HEK293T (cell line): ENCODE results near the gene SLC25A26.

Source experiments
- CTCF ChIA-PET: fragments of 350-600 bp; formaldehyde crosslinking; extraction: SDS; loops from one replicate; lab custom pipeline; 2021; ENCODE audit warnings: antibody characterized with exemption, inconsistent platforms; lab: Yijun Ruan, JAX
- POLR2A ChIA-PET: fragments of 350-600 bp; formaldehyde crosslinking; extraction: SDS; loops from one replicate; lab custom pipeline; 2020; ENCODE audit warnings: antibody characterized with exemption, inconsistent platforms; lab: Yijun Ruan, JAX
- DNase-seq: peaks from one replicate; pipeline ENCODE4 v3.0.0; 2012; ENCODE audit warnings: mixed read lengths; ENCODE audit errors: extremely low spot score
- ARNT ChIP-seq: fragments of 450-650 bp; IDR thresholded peaks from 2 replicates; pipeline ENCODE4 v1.6.1; 2017; ENCODE audit warnings: mild to moderate bottlenecking
- BHLHE40 ChIP-seq: fragments of 450-650 bp; IDR thresholded peaks from 2 replicates; pipeline ENCODE4 v1.6.1; 2016; ENCODE audit warnings: mild to moderate bottlenecking, moderate library complexity, borderline replicate concordance
- CTBP1 ChIP-seq: fragments of 450-650 bp; IDR thresholded peaks from 2 replicates; pipeline ENCODE4 v1.6.1; 2016; ENCODE audit warnings: borderline replicate concordance
- ELF4 ChIP-seq: fragments of 450-650 bp; IDR thresholded peaks from 2 replicates; pipeline ENCODE4 v1.6.1; 2017; ENCODE audit warnings: antibody characterized with exemption
- FOXA1 ChIP-seq: fragments of 450-650 bp; IDR thresholded peaks from 2 replicates; pipeline ENCODE4 v1.6.1; 2016; ENCODE audit warnings: mild to moderate bottlenecking
- FOXK2 ChIP-seq: fragments of 450-650 bp; IDR thresholded peaks from 2 replicates; pipeline ENCODE4 v1.6.1; 2016; ENCODE audit warnings: mild to moderate bottlenecking
- FOXM1 ChIP-seq: fragments of 450-650 bp; IDR thresholded peaks from 2 replicates; pipeline ENCODE4 v1.6.1; 2017; ENCODE audit warnings: mild to moderate bottlenecking, borderline replicate concordance
- HDGF ChIP-seq: fragments of 450-650 bp; IDR thresholded peaks from 2 replicates; pipeline ENCODE4 v1.6.1; 2017; ENCODE audit warnings: antibody characterized with exemption, borderline replicate concordance
- L3MBTL2 ChIP-seq: fragments of 450-650 bp; conservative IDR thresholded peaks from 2 replicates; pipeline ENCODE4 v1.6.1; 2016; ENCODE audit warnings: mild to moderate bottlenecking
- LEF1 ChIP-seq: fragments of 450-650 bp; IDR thresholded peaks from 2 replicates; pipeline ENCODE4 v1.6.1; 2017; ENCODE audit warnings: mild to moderate bottlenecking, borderline replicate concordance
- NFRKB ChIP-seq: fragments of 450-650 bp; IDR thresholded peaks from 2 replicates; pipeline ENCODE4 v1.6.1; 2016; ENCODE audit warnings: mild to moderate bottlenecking, moderate library complexity
- SP1 ChIP-seq: fragments of 450-650 bp; IDR thresholded peaks from 2 replicates; pipeline ENCODE4 v1.6.1; 2017
- SUZ12 ChIP-seq: fragments of 450-650 bp; IDR thresholded peaks from 2 replicates; pipeline ENCODE4 v1.6.1; 2016; ENCODE audit warnings: mild to moderate bottlenecking
- TARDBP ChIP-seq: fragments of 450-650 bp; IDR thresholded peaks from 2 replicates; pipeline ENCODE4 v1.6.1; 2016
- ZNF384 ChIP-seq: fragments of 450-650 bp; IDR thresholded peaks from 2 replicates; pipeline ENCODE4 v1.6.1; 2016
- TF ChIP-seq, protein P1 (sequence below): fragments of 450-650 bp; IDR thresholded peaks from 2 replicates; pipeline ENCODE4 v1.6.1; 2016

The SLC25A26 gene

DNA sequence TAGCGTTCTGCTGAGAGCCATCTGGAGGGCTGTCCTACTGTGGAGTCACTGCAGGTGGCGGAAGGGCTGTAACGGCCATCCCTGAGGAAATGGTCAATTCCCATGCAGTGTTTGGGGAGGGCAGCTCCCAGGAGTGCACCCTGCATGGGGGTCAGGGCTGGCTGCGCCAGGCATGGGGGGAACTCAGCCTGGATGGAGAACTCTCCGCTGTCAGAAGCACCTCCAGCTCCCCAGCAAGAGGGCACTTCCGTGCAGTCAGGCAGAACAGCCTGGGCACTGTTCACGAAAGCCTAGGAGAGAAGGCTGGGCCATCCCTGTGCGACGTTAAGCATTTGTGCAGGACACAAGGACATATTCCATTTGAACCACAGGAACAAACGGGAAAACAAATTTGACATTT is 174.8 kb downstream of the SLC25A26 start:
- TF ChIP-seq SUZ12, result no peak
- no peak for TF ChIP-seq TARDBP
- TF ChIP-seq FOXK2, result no peak
- no peak for TF ChIP-seq SP1
- TF ChIP-seq L3MBTL2, result no peak
- no peak for TF ChIP-seq CTBP1
- TF ChIP-seq LEF1, result no peak
- no peak for TF ChIP-seq ARNT
- TF ChIP-seq ELF4, result no peak
- TF ChIP-seq, protein P1, sequence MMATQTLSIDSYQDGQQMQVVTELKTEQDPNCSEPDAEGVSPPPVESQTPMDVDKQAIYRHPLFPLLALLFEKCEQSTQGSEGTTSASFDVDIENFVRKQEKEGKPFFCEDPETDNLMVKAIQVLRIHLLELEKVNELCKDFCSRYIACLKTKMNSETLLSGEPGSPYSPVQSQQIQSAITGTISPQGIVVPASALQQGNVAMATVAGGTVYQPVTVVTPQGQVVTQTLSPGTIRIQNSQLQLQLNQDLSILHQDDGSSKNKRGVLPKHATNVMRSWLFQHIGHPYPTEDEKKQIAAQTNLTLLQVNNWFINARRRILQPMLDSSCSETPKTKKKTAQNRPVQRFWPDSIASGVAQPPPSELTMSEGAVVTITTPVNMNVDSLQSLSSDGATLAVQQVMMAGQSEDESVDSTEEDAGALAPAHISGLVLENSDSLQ, result no peak
- no peak for TF ChIP-seq ZNF384
- no peak for TF ChIP-seq BHLHE40
- TF ChIP-seq HDGF, result no peak
- no peak for TF ChIP-seq NFRKB
- no peak for TF ChIP-seq FOXA1
- TF ChIP-seq FOXM1, result no peak
- CTCF ChIA-PET, result no interaction called here

DNA sequence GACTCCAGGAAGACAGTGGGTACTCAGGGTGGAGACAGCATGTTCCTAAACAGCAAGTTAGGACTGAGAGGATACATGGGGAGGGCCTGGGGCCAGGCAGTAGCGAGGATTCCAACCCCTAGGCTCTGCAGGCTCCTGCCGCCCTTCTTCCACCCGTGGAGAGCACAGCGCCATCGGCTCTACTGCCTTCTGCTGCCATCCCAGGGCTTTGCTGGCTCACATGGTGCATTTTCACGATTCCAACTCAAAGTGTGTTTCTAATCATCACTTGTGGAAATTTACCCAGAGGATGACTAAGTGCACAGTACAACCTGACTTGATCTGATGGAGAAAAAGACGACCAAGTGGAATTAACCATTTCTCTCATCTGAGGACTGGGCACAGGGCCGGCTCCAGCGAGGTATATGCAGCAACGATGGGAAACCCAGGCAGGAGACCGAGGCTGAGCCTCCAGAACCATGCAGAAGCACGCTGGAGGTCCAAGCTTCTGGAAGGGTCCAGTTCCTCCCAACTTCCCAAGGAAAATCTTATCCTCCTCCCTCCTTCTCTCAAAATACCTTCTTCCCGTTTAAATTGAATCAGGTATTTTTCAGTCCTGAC is 175.5 kb downstream of the SLC25A26 start:
- no peak for TF ChIP-seq FOXK2
- TF ChIP-seq HDGF, result no peak
- TF ChIP-seq ZNF384, result no peak
- no peak for TF ChIP-seq SUZ12
- TF ChIP-seq LEF1, result no peak
- TF ChIP-seq CTBP1, result no peak
- no peak for TF ChIP-seq FOXA1
- TF ChIP-seq ARNT, result no peak
- TF ChIP-seq NFRKB, result no peak
- TF ChIP-seq FOXM1, result no peak
- no peak for TF ChIP-seq ELF4
- TF ChIP-seq SP1, result no peak
- TF ChIP-seq TARDBP, result no peak
- ChIA-PET POLR2A (no interaction called here), CTCF (interaction anchor here (1.0 kb wide), 1 partner anchor 19 kb away, joined by 4 read pairs; no protein-coding TSS in a partner anchor)
- no peak for DNase-seq

More for the DNA sequence above, 174.8 kb downstream of the SLC25A26 start:
- DNase-seq, result no peak
- POLR2A ChIA-PET, result no interaction called here

GRCh38 chr3:66396888-66397287 is 176.1 kb downstream of the SLC25A26 start:
- ChIA-PET CTCF (interaction anchor here (1.0 kb wide), 1 partner anchor 19 kb away, joined by 4 read pairs; no protein-coding TSS in a partner anchor), POLR2A (no interaction called here)
- DNase-seq, result no peak
- TF ChIP-seq TARDBP (no peak), FOXK2 (no peak), FOXA1 (no peak), SP1 (no peak), ARNT (no peak)

GRCh38 chr3:66397745-66398144 is 176.9 kb downstream of the SLC25A26 start:
- ChIA-PET POLR2A (no interaction called here), CTCF (interaction anchor here (1.5 kb wide), 1 partner anchor 10 kb away, joined by 4 read pairs; no protein-coding TSS in a partner anchor)
- TF ChIP-seq L3MBTL2 (no peak), FOXA1 (no peak), FOXM1 (no peak), CTBP1 (no peak), NFRKB (no peak), ELF4 (no peak), FOXK2 (no peak)
- no peak for DNase-seq

DNA sequence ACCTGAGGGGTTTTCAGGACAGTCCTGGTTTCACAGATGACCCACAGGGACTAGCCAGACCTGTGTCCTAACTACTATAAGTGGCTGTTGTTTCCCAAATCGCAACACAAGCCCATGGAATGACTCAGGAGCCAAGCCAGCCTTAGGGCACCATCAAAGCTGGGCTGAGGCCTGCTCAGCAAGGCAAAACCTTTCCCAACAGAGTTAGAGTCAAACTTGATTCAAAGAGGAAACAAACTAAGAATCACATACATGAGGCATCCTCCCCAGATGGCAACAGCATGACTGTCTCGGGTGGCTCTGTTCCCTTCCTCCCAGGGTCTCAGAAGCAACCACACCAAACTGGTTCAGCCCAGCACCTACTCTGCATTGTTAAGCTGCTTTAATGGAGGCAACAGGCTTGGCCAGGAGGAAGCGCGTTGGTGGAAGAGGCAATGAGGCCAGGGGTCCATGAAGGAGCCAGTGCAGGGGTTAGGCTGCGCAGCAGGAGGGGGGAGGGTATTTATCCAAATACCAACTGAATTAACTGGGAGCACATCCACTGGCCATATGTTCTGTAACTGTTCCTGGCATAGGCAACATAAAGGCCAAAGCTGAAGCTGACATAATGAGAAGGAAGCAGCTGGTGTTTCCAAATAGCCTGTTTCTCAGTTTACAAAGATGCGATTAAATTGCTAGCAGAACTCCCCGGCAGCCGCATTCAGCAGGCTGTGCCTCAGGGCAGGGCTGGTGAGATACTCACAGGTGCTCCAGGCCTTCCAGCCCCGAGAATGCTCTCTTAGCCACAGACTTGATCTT is 177.6 kb downstream of the SLC25A26 start:
- DNase-seq, result no peak
- CTCF ChIA-PET, result interaction anchor here (1.5 kb wide), 1 partner anchor 10 kb away, joined by 4 read pairs; no protein-coding TSS in a partner anchor

More for the DNA sequence above, 177.6 kb downstream of the SLC25A26 start:
- TF ChIP-seq FOXK2 (no peak), BHLHE40 (no peak), ELF4 (no peak), FOXM1 (no peak), NFRKB (no peak), ZNF384 (no peak), HDGF (no peak), SP1 (no peak), TARDBP (no peak), LEF1 (no peak), ARNT (no peak), FOXA1 (no peak), L3MBTL2 (no peak)
- TF ChIP-seq, protein P1, result no peak
- POLR2A ChIA-PET, result no interaction called here
